ENCODE data around the gene DUXA. TPM values are rescaled to one million over a fixed set of nuclear protein-coding genes. Genes with fewer than 3 reads are reported as not detected.
A peak's percentile ranks its signal among the peaks of the same experiment; 100 is the strongest.
"Not testable (repeated sequence)": the region's sequence is repeated elsewhere in the genome, so short reads cannot be mapped to it uniquely, and the experiment has no call there.

The DUXA gene
- not detected for total RNA-seq
- long read RNA-seq = 0 reads

- DNase-seq (ENCODE audit: low spot score) = no peak
Measured at GRCh38 chr19:57167385-57167784, at the start of gene DUXA. TSS of gene DUXA (minus strand) at chr19:57167485. CDS start at chr19:57167443, 42 bp downstream.

DNA sequence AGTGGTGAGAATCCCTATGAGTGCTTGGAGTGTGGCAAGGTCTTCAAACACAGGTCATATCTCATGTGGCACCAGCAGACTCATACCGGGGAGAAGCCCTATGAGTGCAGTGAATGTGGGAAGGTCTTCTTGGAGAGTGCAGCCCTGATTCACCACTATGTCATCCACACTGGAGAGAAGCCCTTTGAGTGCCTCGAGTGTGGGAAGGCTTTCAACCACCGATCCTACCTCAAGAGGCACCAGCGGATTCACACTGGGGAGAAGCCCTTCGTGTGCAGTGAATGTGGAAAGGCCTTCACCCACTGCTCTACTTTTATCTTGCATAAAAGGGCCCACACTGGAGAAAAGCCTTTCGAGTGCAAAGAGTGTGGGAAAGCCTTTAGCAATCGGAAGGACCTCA is 44.8 kb upstream of the DUXA start:
- no peak for DNase-seq (ENCODE audit: low spot score)

DNA sequence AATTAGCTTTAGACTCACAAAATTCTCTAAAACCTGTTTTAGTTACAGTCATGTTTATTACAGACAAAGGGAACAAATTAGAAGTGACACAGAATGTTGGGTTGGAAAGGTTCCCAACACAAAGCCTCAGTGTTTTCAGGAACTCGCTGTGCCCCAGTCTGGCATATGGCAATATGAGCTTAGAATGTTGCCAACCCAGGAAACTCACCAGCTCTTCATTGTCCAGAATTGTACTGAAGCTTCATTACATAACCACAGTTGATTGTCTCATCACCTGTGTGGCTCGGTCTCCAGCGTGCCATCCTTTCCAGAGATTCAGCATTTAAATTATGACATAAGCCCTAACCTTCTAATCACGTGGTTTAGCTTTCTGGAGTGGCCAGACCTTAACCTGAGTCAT is 43.1 kb upstream of the DUXA start:
- DNase-seq (ENCODE audit: low spot score) = no peak

DNA sequence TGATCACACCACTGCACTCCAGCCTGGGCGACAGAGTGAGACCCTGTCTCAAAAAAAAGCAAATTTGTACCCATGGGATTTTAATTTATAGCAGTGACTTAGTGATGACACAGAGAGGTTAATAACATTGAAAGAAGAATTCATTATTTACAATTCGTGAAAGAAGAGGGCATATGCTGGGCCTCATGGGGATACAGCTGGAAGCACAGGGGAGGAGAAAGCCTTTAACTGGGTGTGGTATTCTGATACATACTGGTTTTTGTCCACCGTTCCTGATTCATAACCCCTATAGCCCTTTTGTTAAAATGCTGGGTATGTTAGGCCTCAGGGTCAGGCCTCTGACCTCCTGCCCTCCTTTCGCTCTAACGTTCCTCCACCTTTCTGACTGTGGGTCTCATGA is 34.9 kb upstream of the DUXA start:
- DNase-seq (ENCODE audit: low spot score) = no peak

DNA sequence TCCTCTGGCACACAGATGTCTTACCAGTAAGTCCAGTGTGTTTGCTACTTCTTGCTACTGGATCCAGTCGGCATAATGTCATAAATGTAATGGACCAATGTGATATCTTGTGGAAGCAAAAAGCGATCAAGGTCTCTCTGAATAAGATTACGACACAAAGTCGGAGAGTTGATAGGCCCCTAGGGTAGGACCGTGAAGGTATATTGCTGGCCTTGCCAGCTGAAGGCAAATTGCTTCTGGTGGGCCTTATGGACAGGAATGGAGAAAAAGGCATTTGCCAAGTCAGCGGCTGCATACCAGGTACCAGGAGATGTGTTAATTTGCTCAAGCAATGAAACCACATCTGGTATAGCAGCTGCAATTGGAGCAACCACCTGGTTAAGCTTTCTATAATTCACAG is 30.6 kb upstream of the DUXA start:
- not testable (repeated sequence) for DNase-seq (ENCODE audit: low spot score)

- DNase-seq (ENCODE audit: low spot score) = no peak
Measured at GRCh38 chr19:57192993-57193392, 25.7 kb upstream of the DUXA start.

GRCh38 chr19:57192077-57192420 is 24.8 kb upstream of the DUXA start:
- DNase-seq (ENCODE audit: low spot score) = no peak

DNA sequence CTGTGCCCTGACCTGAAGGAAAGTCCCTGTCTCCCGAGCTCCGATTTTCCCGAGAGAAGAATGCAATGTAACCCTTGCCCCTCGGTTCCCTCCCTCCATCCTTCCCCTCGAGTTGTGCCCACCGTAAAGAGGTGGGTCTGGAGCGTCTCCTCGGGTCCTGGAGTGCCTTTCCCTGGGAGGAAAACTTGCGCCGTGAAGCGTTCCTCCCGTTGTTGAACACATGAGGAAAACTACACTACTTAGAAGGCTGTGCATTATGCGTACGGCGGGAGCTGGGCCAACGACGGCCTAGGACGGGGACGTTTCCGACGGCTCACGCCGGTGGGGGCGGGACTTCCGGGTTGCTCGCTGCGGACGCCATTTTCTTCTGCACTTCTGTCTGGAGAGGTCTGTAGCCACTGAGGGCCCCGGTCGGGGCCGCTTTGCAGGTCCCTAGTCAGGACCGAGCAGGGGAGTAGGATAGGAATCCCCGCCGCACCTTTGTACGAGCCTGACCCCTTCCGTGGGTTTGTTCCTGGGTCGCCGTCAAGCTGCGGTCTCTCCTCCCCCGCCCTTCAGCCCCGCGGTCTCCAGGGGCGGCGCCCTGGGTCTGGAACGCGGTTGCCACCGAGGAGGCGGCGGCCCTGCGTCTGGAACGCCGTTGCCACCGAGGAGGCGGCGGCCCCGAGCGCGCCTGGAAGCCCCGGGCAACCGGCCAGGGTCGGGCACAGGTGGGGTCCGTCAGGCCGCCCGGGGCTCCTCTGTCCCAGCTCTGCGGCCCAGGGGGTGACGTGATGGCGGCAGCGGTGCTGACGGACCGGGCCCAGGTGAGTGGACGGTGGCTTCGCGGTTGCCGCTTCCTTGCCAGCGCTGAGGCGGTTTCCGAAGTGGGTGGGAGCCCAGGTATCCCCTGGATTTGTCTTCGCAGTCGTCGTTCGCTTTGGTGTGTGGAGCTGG is 24.1 kb upstream of the DUXA start, which contains the start of gene ZNF264:
ZNF264 (plus strand) TSS at position 360 of the 936 bp plus-strand sequence; CDS start at position 774, 414 bp downstream.
- peak; percentile 97 for DNase-seq (ENCODE audit: low spot score)

DNA sequence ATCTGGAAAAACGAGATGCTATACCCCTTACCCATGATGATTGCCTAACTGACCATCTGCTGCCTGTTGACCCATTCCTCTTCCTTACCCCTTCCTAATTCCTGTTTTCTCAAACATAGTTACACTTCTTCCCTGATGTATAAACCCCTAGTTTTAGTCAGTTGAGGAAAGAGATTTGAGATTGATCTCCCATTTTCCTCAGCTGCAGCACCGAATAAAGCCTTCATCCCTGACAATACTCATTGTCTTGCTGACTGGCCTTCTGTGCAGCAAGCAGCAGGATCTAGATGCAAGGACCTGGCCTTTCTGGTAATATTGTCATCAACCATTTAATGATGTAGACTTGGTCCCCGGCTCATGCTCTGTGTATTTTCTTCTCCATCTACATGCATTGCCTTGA is 23.0 kb upstream of the DUXA start:
- DNase-seq (ENCODE audit: low spot score) = no peak

- DNase-seq (ENCODE audit: low spot score) = no peak
Measured at GRCh38 chr19:57171551-57172081, 4.3 kb upstream of the DUXA start.

DNA sequence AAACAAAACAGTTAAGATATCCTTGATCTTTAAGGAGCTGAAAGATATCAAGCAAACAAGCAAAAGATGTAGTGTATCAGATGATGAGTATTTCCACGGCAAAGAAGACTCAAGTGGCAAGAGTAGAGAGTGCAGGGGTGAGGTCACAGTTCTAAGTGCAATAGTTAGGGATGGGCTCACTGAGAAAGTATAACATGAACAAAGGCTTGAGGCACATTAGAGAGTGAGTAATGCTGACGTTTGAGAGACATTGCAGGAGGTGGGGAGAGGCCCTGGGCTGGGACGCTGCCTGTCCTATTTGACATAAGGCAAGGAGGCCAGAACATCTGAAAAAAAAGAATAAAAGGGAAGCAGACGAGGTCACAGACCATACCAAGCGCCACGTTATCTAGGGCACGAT is 1.4 kb downstream of the DUXA start:
- DNase-seq (ENCODE audit: low spot score) = no peak

DNA sequence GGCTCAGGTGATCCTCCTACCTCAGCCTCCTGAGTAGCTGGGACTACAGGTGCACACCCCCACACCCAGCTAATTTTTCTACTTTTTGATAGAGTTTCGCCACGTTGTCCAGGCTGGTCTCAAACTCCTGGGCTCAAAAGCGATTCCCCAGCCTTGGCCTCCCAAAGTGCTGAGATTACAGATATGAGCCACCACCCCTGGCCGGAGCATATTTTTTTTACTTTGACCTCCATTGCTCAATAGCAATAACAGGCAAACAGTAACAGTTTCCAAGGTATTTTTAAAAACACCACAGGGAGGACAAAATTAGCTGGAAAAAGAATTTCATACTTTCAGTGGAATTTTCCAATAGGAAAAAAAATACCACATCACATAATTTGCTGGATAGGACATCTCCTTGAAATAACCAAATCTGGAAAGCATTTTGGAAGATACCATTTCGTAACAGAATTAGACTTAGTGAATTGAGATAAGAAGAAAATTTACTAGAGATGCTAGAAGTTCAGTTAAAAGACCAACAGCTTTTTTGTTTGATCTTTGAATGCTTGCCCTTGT is 5.2 kb downstream of the DUXA start:
- DNase-seq (ENCODE audit: low spot score) = no peak

- DNase-seq (ENCODE audit: low spot score) = no peak
Measured at GRCh38 chr19:57152921-57153320, 14.4 kb downstream of the DUXA start.

- DNase-seq (ENCODE audit: low spot score) = no peak
Measured at GRCh38 chr19:57141699-57142098, 25.6 kb downstream of the DUXA start.

DNA sequence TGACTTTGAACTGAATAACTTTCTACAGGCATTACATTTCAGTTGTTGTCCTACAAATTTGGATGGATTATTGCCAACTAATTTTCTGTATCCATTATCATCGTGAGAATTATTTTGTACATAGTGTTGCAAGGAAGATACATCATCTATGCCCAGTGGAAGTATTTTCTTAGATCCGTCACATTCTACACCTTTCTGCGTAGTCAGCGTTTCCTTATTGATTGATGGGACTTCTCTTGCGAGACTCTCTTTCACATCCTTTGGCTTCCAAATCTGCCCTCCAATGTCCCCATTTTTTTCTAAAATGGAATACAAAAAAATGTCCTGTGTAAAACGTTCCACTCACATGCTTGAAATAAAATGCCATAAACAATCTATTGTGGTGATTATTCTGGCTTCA is 31.5 kb downstream of the DUXA start:
- no peak for DNase-seq (ENCODE audit: low spot score)

DNA sequence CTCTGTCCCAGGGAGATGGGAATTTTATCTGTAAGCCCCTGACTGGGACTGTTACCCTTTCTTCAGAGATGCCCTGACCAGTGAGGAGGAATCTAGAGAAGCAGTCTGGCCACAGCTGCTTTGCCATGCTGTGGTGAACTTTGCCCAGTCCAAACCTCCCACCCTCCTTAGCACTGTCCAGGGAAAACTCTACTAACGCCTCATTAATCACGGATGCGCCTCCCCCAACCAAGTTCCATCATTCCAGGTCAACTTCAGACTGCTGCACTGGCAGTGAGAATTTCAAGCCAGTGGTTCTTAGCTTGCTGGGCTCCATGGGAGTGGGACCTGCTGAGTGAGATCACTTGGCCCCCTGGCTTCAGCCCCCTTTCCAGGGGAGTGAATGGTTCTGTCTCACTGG is 39.9 kb downstream of the DUXA start:
- DNase-seq (ENCODE audit: low spot score) = not testable (repeated sequence)

- DNase-seq (ENCODE audit: low spot score) = no peak
Measured at GRCh38 chr19:57123882-57124281, 43.4 kb downstream of the DUXA start.

- no peak for DNase-seq (ENCODE audit: low spot score)
Measured at GRCh38 chr19:57118848-57119247, 48.4 kb downstream of the DUXA start.

GRCh38 chr19:57113501-57113900 is 53.8 kb downstream of the DUXA start:
- not testable (repeated sequence) for DNase-seq (ENCODE audit: low spot score)

- no peak for DNase-seq (ENCODE audit: low spot score)
Measured at GRCh38 chr19:57111329-57111644, 56.0 kb downstream of the DUXA start.

DNA sequence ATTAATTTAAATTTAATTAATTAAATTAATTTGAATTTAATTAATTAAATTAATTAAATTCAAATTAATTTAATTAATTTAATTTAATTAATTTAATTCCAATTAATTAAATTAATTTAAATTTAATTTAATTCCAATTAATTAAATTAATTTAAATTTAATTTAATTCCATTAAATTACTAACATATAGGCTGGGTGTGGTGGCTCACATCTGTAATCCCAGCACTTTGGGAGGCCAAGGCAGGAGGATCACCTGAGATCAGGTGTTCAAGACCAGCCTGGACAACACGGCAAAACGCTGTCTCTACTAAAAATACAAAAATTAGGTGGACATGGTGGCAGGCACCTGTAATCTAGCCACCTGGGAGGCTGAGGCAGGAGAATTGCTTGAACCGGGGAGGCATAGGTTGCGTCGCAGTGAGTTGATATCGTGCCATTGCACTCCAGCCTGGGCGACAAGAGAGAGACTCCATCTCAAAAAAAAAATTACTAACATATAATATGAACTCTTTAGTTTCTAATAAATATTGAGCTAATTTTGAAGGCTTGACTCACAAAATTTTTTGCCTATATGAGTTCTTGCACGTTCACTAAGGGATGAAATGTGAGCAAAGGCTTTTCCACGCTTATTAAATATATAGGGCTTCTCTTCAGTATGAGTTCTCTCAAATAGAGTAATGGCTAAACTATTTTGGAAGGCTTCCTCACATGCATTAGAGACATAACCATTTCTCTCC is 56.5 kb downstream of the DUXA start:
- DNase-seq (ENCODE audit: low spot score) = no peak

DNA sequence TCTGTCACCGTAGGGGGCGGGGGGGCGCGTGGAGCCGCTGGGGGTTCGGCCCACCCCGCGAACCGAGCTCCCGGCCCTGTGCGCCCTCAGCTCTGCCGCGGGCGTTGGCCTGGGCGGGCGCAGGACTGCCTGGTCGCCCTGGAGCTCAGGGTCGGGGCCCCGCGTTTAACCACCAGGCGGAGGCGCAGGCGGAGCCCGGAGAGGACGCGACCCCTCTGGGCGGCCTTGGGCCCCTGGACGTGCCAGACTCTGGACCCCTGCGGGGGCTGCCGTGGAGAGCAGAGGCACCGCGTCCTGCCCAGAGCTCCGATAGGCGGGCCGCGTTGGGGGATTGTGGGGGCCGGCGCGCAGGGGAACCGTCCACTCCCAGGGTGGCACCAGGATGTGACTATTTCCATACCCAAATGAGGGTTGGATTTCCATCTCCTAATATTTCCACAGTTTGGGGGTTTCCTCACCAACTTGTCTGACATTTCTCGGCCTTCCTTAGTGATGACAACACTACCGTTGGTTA is 60.5 kb downstream of the DUXA start:
- peak; percentile 85 for DNase-seq (ENCODE audit: low spot score)
